Trophoblast cell (in vitro differentiated cells and primary cell): Measurements from ENCODE around the gene TREH.
"Not testable (repeated sequence)": the region's sequence is repeated elsewhere in the genome, so short reads cannot be mapped to it uniquely, and the experiment has no call there.

Experiments used
- DNase-seq, 2 donors: peaks; one replicate each; pipeline ENCODE4 v3.0.0-alpha.2; 2016
- H2AFZ ChIP-seq: 2 replicates; pipeline ENCODE4 v1.6.1; 2013; ENCODE audit warnings: low read length, moderate library complexity, mild to moderate bottlenecking; ENCODE audit not compliant: insufficient read depth, poor library complexity
- H2AK5ac ChIP-seq: 2 replicates; pipeline ENCODE4 v1.6.1; 2013; ENCODE audit warnings: mild to moderate bottlenecking, low read length
- H2BK120ac ChIP-seq: 2 replicates; pipeline ENCODE4 v1.6.1; 2013; ENCODE audit warnings: low read length, mild to moderate bottlenecking, moderate library complexity; ENCODE audit not compliant: insufficient read depth, poor library complexity
- H2BK12ac ChIP-seq: 2 replicates; pipeline ENCODE4 v1.6.1; 2013; ENCODE audit warnings: mild to moderate bottlenecking, low read length, moderate library complexity
- H2BK5ac ChIP-seq: 2 replicates; pipeline ENCODE4 v1.6.1; 2013; ENCODE audit warnings: low read length, low read depth, moderate library complexity, mild to moderate bottlenecking; ENCODE audit not compliant: poor library complexity
- H3K14ac ChIP-seq: 2 replicates; pipeline ENCODE4 v1.6.1; 2013; ENCODE audit warnings: mild to moderate bottlenecking, low read length
- H3K18ac ChIP-seq: 2 replicates; pipeline ENCODE4 v1.6.1; 2013; ENCODE audit warnings: mild to moderate bottlenecking, low read length
- H3K23ac ChIP-seq: 2 replicates; pipeline ENCODE4 v1.6.1; 2013; ENCODE audit warnings: low read length
- H3K27ac ChIP-seq: 2 replicates; pipeline ENCODE4 v1.5.1; 2013; ENCODE audit warnings: low read depth, mild to moderate bottlenecking, inconsistent platforms, low read length, moderate library complexity
- H3K27me3 ChIP-seq: 2 replicates; pipeline ENCODE4 v1.6.1; 2013; ENCODE audit warnings: inconsistent platforms, mild to moderate bottlenecking, low read length, moderate library complexity; ENCODE audit not compliant: insufficient read depth
- H3K36me3 ChIP-seq, 2 experiments: 1 replicate in 1 of 2; 2 replicates in 1 of 2; pipeline ENCODE4 v1.6.1; 2013; ENCODE audit warnings: low read length in 2 of 2, mild to moderate bottlenecking in 2 of 2, moderate library complexity in 1 of 2; ENCODE audit not compliant: insufficient read depth in 2 of 2, control insufficient read depth in 1 of 2
- H3K4ac ChIP-seq: 2 replicates; pipeline ENCODE4 v1.6.1; 2013; ENCODE audit warnings: low read depth, mild to moderate bottlenecking, low read length, moderate library complexity
- H3K4me1 ChIP-seq, 2 experiments: 1 replicate in 1 of 2; 2 replicates in 1 of 2; pipeline ENCODE4 v1.6.1; 2013; ENCODE audit warnings: low read length in 2 of 2, mild to moderate bottlenecking in 2 of 2, moderate library complexity in 1 of 2; ENCODE audit not compliant: insufficient read depth in 2 of 2, control insufficient read depth in 1 of 2
- H3K4me2 ChIP-seq: 2 replicates; pipeline ENCODE4 v1.6.1; 2013; ENCODE audit warnings: inconsistent platforms, mild to moderate bottlenecking, low read length, moderate library complexity
- H3K4me3 ChIP-seq: 2 replicates; pipeline ENCODE4 v1.5.1; 2013; ENCODE audit warnings: mild to moderate bottlenecking, low read depth, low read length, inconsistent platforms
- H3K79me1 ChIP-seq: one replicate; pipeline ENCODE4 v1.6.1; 2013; ENCODE audit warnings: low read length
- H3K79me2 ChIP-seq: 2 replicates; pipeline ENCODE4 v1.6.1; 2013; ENCODE audit warnings: low read length, mild to moderate bottlenecking; ENCODE audit not compliant: control insufficient read depth, insufficient read depth, poor library complexity
- H3K9ac ChIP-seq: 2 replicates; pipeline ENCODE4 v1.6.1; 2013; ENCODE audit warnings: mild to moderate bottlenecking, low read length
- H3K9me3 ChIP-seq: 2 replicates; pipeline ENCODE4 v1.6.1; 2013; ENCODE audit warnings: low read depth, mild to moderate bottlenecking, control low read depth, inconsistent platforms, low read length; ENCODE audit not compliant: insufficient read depth
- H4K12ac ChIP-seq: 2 replicates; pipeline ENCODE4 v1.6.1; 2013; ENCODE audit warnings: low read depth, mild to moderate bottlenecking, low read length, moderate library complexity
- H4K8ac ChIP-seq: 2 replicates; pipeline ENCODE4 v1.6.1; 2013; ENCODE audit warnings: low read depth, mild to moderate bottlenecking, low read length, moderate library complexity
- H4K91ac ChIP-seq: one replicate; pipeline ENCODE4 v1.6.1; 2013; ENCODE audit warnings: low read depth, mild to moderate bottlenecking, low read length, moderate library complexity
- WGBS: extraction: QIAGEN DNeasy Blood & Tissue Kit; methylation state at CpG from one replicate; pipeline ENCODE4 v1.1.7; 2013; ENCODE audit warnings: missing lambda C conversion rate; ENCODE audit not compliant: insufficient read length, insufficient coverage; ENCODE audit errors: extremely low coverage; 5-methylcytosine and 5-hydroxymethylcytosine counted together

TREH gene

DNA sequence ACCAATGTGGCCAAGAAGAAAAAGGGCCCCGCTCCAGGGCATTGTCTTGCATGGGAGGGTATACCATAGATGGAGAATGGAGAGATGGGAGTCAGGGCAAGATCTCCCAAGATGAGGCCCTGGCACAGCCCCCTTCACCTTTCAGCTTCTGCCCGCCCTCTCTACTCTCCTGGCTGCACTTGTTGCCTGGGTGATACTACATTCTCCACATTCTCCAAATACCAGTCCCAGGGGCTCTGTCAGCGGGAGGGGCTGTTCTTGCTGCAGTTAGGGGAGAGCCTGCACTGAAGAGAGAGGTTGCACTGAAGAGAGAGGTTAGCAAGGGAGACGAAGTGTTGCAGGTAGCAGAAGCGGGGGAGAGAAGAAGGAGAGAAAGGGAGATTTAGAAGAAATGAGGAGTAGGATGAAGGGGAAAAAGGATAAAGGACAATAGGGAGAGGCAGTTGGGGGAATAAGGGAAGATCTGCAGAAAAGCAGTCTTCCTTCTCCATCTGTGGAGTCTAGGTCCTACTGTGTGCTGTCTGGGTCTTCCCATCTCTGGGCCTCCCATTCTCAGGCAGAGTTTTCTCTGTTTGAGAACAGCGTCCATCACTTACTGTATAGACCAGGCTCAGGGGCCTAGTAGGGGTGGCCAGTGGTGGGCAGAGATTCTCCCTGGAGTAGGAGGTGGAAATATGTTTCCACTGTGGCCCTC lies 64.0 kb downstream of the TREH start:
- Histone ChIP-seq H4K12ac (no peak overlapping the region), H2BK5ac (peak overlapping the region; percentile 24), H4K91ac (peak overlapping the region; percentile 69), H3K4me2 (peak overlapping the region; percentile 52), H3K18ac (peak overlapping the region; percentile 28), H3K9ac (peak overlapping the region; percentile 1), H3K14ac (peak overlapping the region; percentile 50), H3K4me3 (no peak overlapping the region), H3K79me2 (peaks cover 4% of the 10 kb centered on the region), H4K8ac (no peak overlapping the region), H2BK120ac (peak overlapping the region; percentile 64), H3K27ac (peak overlapping the region; percentile 41), H3K9me3 (no peaks in the 10 kb centered on the region), H2AFZ (no peak overlapping the region), H3K23ac (no peak overlapping the region), H3K4ac (no peak overlapping the region), H3K79me1 (peaks cover 23% of the 10 kb centered on the region), H3K4me1 (peaks cover 40 to 58% of the 10 kb centered on the region in 2 experiments), H2BK12ac (peak overlapping the region; percentile 37), H2AK5ac (peak overlapping the region; percentile 77), H3K36me3 (no peaks in the 10 kb centered on the region), H3K27me3 (peaks cover 5% of the 10 kb centered on the region)
- WGBS: 100% methylated on average over 1 of the region's 6 CpGs
- DNase-seq: no peak

DNA sequence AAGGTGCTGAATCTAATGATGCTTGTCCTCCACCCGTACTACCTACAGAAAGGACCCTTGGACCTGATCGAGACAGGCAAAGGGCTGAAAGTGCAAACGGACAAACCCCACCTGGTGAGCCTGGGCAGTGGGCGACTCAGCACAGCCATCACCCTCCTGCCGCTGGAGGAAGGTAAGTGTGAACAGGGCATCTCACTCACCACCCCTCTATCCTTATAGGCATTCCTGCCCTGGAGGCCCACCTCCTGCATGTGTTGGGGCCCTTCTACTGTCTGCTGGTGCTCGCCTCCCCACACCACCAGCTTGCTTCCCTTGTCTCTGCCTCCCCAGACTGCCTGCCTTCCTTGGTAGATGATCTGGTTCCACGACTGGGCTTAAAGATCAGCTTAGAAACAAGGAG lies 64.9 kb downstream of the TREH start:
- Histone ChIP-seq H2BK12ac (peak overlapping the region; percentile 27), H2BK120ac (no peak overlapping the region), H2AFZ (no peak overlapping the region)

DNA sequence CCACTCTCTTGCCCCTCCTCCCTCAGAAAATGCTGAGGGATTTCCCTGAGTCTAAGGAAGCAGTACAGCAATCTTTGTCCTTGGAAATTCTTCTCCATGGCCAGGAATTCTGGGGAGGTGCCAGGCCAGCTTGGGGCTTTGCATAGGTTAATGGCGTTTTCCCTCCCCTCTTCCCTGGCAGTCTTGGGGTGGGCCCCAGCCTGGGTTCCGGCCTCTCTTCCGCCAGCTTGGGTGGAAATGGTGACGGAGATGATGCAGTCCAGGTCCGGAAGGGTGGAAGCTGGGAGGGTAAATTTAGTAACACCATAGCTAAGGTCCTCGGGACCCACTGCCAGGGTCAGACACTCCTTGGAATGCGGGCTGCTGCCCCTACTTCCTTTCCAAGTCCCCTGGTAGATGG lies 67.1 kb downstream of the TREH start:
- no peak overlapping the region for H4K8ac ChIP-seq
- H3K4ac ChIP-seq: no peak overlapping the region
- H3K14ac ChIP-seq: no peak overlapping the region
- H2BK12ac ChIP-seq: peak overlapping the region; percentile 45
- H4K91ac ChIP-seq: peak overlapping the region; percentile 15
- H3K23ac ChIP-seq: no peak overlapping the region
- H2BK5ac ChIP-seq: no peak overlapping the region
- no CpG with 5 or more reads among the region's 7 CpGs for WGBS
- no peak overlapping the region for H2AFZ ChIP-seq
- peaks cover 30% of the 10 kb centered on the region for H3K27me3 ChIP-seq
- no peak overlapping the region for H2AK5ac ChIP-seq
- no peaks in the 10 kb centered on the region for H3K36me3 ChIP-seq
- H4K12ac ChIP-seq: no peak overlapping the region
- no peak overlapping the region for H3K27ac ChIP-seq
- peaks cover 12% of the 10 kb centered on the region for H3K79me1 ChIP-seq
- no peak overlapping the region for H2BK120ac ChIP-seq
- H3K4me1 ChIP-seq: peaks cover 35 to 54% of the 10 kb centered on the region in 2 experiments
- DNase-seq: no peak
- no peak overlapping the region for H3K18ac ChIP-seq
- H3K9ac ChIP-seq: no peak overlapping the region
- peaks cover 8% of the 10 kb centered on the region for H3K9me3 ChIP-seq
- no peak overlapping the region for H3K4me2 ChIP-seq
- no peaks in the 10 kb centered on the region for H3K79me2 ChIP-seq
- H3K4me3 ChIP-seq: no peak overlapping the region

More for the DNA sequence above, 64.9 kb downstream of the TREH start:
- H3K18ac ChIP-seq: no peak overlapping the region
- H3K14ac ChIP-seq: peak overlapping the region; percentile 0
- H3K27me3 ChIP-seq: peaks cover 14% of the 10 kb centered on the region
- no peak overlapping the region for H3K9ac ChIP-seq
- H3K79me2 ChIP-seq: peaks cover 4% of the 10 kb centered on the region
- no peak overlapping the region for H3K4me3 ChIP-seq
- no CpG with 5 or more reads among the region's 7 CpGs for WGBS
- no peak overlapping the region for H3K4me2 ChIP-seq
- DNase-seq: no peak
- H2BK5ac ChIP-seq: no peak overlapping the region
- peaks cover 22% of the 10 kb centered on the region for H3K79me1 ChIP-seq
- no peaks in the 10 kb centered on the region for H3K9me3 ChIP-seq
- H3K36me3 ChIP-seq: no peaks in the 10 kb centered on the region
- no peak overlapping the region for H4K12ac ChIP-seq
- no peak overlapping the region for H4K8ac ChIP-seq
- H2AK5ac ChIP-seq: no peak overlapping the region
- no peak overlapping the region for H3K23ac ChIP-seq
- peaks cover 43 to 59% of the 10 kb centered on the region in 2 experiments for H3K4me1 ChIP-seq
- H3K4ac ChIP-seq: no peak overlapping the region
- peak overlapping the region; percentile 44 for H4K91ac ChIP-seq
- H3K27ac ChIP-seq: no peak overlapping the region

DNA sequence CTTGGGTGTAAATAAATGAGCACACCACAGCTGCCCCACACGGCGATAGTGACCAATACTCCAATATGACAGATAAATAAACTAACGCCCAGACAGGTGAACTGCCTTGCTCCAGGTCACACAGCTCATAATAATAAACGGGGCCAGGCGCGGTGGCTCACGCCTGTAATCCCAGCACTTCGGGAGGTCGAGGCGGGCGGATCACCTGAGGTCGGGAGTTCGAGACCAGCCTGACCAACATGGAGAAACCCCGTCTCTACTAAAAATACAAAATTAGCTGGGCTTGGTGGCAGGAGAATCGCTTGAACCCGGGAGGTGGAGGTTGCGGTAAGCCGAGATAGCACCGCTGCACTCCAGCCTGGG lies 68.0 kb downstream of the TREH start:
- H3K79me1 ChIP-seq: peaks cover 11% of the 10 kb centered on the region
- not testable (repeated sequence) for H3K79me2 ChIP-seq, H4K12ac ChIP-seq, H3K4ac ChIP-seq, H2BK12ac ChIP-seq, H3K9me3 ChIP-seq, H4K8ac ChIP-seq, H2AFZ ChIP-seq, H3K18ac ChIP-seq, H3K4me2 ChIP-seq, H2AK5ac ChIP-seq, H4K91ac ChIP-seq, H2BK120ac ChIP-seq, H3K36me3 ChIP-seq, DNase-seq, H3K23ac ChIP-seq, H3K4me3 ChIP-seq, H3K14ac ChIP-seq, H2BK5ac ChIP-seq, H3K27ac ChIP-seq, H3K9ac ChIP-seq
- peaks cover 30% of the 10 kb centered on the region for H3K27me3 ChIP-seq
- no CpG with 5 or more reads among the region's 19 CpGs for WGBS
- H3K4me1 ChIP-seq: peaks cover 35 to 52% of the 10 kb centered on the region in 2 experiments
